K562 (cell line): Measurements from ENCODE around the gene GALNT9.

Experiments
- BHLHE40 ChIP-seq: IDR thresholded peaks from 2 replicates; pipeline ENCODE4 v1.6.1; 2011; ENCODE audit warnings: low read length, improper control_type of control experiment
- NFRKB ChIP-seq: fragments of 450-650 bp; IDR thresholded peaks from 2 replicates; pipeline ENCODE4 v1.6.1; 2016; ENCODE audit warnings: low read depth
- STAT5A ChIP-seq: IDR thresholded peaks from 2 replicates; pipeline ENCODE4 v1.6.1; 2012; ENCODE audit warnings: low read length, inconsistent platforms, borderline replicate concordance

GRCh38 chr12:132222096-132222807 is 107.1 kb downstream of the GALNT9 start:
- TF ChIP-seq BHLHE40 = no peak
- no peak for TF ChIP-seq NFRKB
- TF ChIP-seq STAT5A = no peak
